Stimulated activated CD8-positive, alpha-beta memory T cell treated with anti-CD3 and anti-CD28 coated beads, Interleukin-2, amount 100 ng/mL, for 1 hour (primary cell): ENCODE measurements around the gene SMG5.

Experiments
- DNase-seq, 2 donors: peaks; one replicate each; pipeline ENCODE4 v3.0.0-alpha.2; 2020; ENCODE audit warnings: low read depth in 2 of 2

Gene SMG5

GRCh38 chr1:156281281-156281680 is 1.3 kb downstream of the SMG5 start:
- no peak for DNase-seq

DNA sequence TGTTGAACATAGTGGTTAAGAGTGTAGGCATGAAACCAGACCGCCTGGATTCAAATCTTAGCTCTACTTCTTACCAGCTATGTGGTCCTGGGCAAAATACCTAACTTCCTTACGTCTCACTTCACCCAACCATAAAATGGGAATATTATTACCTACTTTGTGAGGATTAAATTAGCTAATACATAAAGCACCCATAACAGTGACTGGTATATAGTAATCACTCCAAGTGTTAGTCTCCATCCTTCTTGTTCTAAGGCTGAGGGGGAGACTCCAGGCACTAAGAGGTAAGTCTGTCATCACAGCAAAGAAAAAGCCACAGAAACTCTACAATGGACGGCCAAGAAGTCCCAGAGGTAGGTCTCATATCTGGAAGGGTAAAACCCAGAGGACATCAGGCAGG is 2.8 kb downstream of the SMG5 start:
- DNase-seq = no peak

DNA sequence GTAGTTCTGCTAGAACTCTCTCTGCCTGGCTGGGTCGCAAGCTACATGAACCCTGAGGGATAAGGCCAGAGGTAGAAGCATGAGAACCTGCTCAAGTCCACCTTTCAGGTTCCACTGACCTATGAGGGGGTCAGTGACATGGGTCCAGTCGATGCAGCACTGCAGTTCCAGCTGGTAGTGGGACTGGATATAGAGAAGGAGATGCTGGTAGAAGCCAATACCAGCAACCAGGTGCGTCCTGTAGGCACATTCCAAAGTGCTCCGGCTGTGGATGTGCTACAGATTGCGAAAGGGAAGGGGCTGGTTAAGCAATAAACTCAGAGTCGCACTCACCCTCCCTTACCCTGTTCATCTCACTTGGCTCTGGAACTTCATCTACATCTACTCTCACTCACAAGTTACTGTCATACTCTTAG is 5.7 kb downstream of the SMG5 start:
- no peak for DNase-seq

- DNase-seq = no peak
Measured at GRCh38 chr1:156276532-156276931, 6.1 kb downstream of the SMG5 start.

DNA sequence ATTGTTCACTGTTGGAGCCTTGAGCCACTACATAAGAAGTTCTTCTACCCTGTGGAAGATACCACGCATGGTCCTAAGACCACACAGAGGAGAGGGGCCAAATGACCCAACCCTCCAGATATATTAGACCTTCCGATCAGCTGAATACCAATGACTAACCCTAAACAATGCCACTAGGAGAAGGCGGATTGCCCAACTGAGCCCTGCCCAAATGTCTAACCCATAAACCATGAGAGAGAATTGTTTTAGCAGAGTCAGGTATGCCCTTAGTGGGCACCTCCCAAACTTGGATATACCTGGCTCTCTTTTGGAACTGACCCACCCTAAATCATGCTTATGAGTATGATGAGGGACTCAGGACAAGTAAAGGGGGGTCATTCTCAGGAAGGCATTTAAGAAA is 12.3 kb downstream of the SMG5 start:
- DNase-seq = no peak

DNA sequence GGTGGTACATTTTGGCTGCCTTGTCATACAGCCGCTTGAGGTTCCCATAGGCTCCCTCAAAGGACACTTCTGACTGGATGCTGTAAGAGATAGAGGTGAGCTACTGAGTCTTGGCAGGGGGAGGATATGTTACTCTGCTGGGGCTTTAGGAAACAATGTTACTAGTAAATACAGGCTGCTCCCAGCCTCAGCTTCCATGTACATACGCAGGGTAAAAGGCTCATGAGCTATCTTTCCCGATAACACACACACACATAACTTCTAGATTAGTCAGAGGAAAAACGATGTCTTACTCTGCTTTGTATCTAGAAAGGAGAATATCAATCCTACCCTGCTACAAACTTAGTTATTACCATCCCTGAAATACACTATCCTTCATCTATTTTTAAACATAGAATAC is 14.3 kb downstream of the SMG5 start:
- DNase-seq = no peak

- DNase-seq = no peak
Measured at GRCh38 chr1:156266051-156266450, 16.6 kb downstream of the SMG5 start.

DNA sequence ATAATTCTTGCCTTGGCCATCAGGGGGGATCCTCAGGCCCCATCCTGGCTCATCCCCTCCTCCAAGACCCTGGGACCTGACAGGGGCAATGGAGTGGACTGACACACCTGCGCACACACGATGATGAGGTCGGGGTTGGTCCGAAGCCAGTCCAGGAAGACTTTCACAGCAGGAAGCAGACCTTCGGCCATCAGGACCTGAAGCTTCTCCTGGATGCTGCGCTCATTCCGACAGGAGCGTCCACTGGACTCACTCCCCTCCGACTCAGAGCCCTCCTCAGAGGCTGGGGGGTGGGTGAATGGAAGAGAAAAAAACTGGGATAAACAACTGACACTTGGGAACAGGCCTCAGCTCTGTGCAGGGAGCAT is 19.4 kb downstream of the SMG5 start:
- DNase-seq = no peak

GRCh38 chr1:156262461-156263287 is 20.0 kb downstream of the SMG5 start:
- DNase-seq = no peak

DNA sequence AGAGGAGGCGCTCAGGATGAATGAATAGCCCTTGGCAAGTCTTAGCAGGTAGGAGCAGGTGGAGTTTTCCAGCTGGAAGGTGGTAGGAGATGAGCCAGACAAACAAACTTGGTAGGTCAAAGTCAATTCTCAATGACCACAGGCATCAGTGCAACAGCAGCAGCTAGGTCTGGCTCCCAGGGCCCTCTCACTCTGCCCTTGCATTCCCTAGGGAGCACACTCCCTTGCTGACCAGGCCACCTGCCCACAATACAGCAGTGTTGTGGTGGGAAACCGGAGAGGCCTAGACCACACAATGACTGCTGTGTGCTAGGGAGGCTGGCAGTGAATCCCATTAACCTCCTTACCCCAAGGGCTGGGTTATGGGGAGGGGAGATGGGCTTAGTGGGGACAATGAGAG is 21.7 kb downstream of the SMG5 start:
- DNase-seq = no peak

- DNase-seq = no peak
Measured at GRCh38 chr1:156259805-156260204, 22.8 kb downstream of the SMG5 start.

DNA sequence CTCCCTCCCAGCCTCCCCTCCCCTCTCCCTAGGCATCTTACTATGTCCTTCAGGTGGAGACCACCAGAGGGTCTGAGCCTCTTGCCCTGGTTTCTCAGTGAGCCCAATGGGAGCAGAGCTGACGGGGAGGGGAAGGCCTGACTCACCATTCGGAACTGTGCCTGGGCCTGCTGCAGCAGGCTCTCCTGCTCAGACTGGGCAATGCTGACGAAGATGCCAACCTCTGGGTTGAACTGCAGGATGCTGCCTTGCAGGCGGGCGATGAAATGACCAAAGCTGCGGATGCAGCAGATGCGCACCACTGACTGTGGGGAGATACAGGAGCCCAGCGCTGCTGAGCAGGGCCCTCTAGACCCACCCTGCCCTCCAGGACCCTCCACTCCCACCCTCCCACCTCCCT is 23.8 kb downstream of the SMG5 start:
- no peak for DNase-seq

DNA sequence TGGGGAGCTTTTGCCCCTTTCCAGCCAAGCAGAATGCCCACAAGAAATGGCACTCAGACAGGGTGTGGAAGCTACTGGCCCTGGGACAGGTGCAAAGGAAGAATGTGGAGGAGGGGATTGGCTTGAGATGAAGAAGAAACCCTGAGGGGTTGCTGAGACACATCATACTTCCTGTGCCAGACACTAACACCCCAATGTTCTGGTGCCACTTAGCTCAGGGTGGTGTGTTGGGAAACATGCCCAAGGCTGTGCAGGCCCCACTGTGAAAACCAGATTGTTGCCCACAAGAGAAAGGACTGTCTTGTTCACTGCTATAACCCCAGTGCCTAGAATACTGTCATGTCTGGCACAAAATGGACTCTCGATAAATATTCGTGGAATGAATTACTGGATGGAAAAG is 24.9 kb downstream of the SMG5 start:
- DNase-seq = no peak

- no peak for DNase-seq
Measured at GRCh38 chr1:156253634-156254033, 29.0 kb downstream of the SMG5 start.

DNA sequence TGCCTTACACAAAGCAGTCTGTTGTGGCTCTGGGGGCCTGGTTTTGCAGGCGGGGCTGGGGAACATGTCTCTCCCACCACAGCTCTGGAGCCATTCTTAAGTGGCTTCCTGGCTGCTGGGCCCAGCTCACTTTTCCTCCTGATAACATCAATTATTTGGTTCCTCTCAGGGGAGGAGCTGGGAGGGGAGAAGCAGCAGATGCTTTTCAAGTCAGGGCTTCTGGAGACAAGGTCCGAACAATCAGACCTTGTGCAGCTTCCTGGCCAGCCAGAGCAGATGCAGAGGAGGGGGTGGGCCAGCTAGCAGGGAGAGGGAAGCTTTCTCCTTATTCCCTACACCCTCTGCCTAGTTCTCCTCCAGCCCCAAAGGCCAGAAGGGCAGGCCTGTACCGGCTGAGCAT is 31.1 kb downstream of the SMG5 start:
- no peak for DNase-seq

DNA sequence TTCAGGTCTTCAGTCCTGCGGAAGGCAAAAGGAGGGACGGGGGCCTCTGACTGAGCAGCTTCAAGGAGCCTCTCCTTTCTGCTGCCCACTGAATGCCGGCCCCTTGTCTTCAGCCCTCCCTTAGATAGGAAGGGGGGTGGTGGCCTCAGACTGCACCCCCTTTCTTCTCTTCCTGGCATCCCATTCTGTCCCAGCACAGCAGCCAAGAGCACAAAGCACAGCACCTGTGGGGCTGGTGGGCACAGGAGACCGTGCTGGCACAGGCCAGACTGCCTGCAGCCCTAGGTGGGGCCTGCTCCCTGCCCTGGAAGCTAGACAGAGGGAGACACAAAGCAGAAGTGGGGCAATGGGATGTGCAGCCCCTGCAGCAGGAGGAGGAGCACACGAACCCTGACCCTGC is 33.0 kb downstream of the SMG5 start:
- DNase-seq = no peak

GRCh38 chr1:156248323-156248683 is 34.3 kb downstream of the SMG5 start:
- DNase-seq = no peak

DNA sequence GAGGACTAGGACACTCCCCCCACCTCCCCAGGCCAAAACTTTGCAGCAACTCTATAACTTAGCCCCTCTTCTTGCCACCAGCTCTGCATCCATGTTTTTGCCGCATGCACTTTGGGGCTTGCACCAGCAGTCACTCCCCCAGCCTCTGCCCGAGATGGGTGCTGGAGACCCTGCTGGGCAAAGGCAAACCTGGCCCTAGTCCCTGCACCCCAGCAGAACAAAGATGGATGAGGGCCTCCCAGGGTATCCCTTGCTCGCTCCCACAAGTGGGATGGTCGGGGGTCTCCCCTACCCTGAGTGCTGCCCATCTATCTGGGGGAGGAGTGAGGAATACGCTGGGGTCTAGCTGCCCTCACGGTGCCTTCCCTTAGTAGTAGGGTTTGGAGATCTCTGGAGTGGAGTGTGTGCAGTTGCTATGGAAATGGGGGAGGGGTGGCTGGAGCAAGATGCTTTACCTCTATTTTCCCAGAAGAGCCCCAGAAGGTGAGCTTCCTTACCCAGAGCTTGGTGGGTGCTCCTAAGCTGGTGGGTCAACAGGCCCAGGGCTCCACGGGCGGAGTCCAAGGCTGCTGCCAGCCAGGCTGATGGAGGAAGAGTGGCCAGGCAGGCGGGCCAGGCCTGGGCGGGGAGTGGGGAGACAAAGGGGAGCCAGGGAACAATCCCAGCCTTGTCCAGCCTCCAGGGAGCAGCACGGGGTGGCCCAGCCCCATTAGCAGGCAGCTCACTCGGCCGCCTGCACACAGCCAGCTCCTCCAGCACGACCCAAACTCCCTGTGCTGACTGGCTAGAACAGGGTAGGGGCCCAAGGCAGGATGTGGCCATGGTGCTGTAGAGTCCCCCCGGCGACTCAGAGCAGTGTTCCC is 34.9 kb downstream of the SMG5 start, which contains the start of gene PAQR6:
TSS of gene PAQR6 (minus strand) at position 597 of the 863 bp plus-strand sequence. CDS start 1,325 bp downstream, outside the sequence.
- DNase-seq = no peak

- no peak for DNase-seq
Measured at GRCh38 chr1:156246781-156247459, 35.7 kb downstream of the SMG5 start.

GRCh38 chr1:156246241-156246780 is 36.3 kb downstream of the SMG5 start:
- no peak for DNase-seq

GRCh38 chr1:156245451-156246232 is 37.0 kb downstream of the SMG5 start:
- no peak for DNase-seq
